CD14-positive monocyte (primary cell): ENCODE data around the gene UST. TPM values are rescaled to one million over a fixed set of nuclear protein-coding genes. Genes with fewer than 3 reads are reported as not detected.

ENCODE experiments used
- DNase-seq, 3 donors: peaks; one replicate each; pipeline ENCODE4 v3.0.0-alpha.2; 2011 to 2022
- H2AFZ ChIP-seq: 2 replicates; pipeline ENCODE4 v1.6.0; 2012; ENCODE audit warnings: mild to moderate bottlenecking, low read depth, low read length, inconsistent platforms; ENCODE audit not compliant: insufficient read depth, poor library complexity, severe bottlenecking
- H3K27ac ChIP-seq, 2 donors: 1 replicate in 1 of 2; 2 replicates in 1 of 2; pipeline ENCODE4 v1.5.1; 2012 to 2013; ENCODE audit warnings: low read length in 2 of 2, control low read depth in 1 of 2, inconsistent platforms in 1 of 2, low read depth in 1 of 2, mild to moderate bottlenecking in 1 of 2
- H3K27me3 ChIP-seq, 2 donors: one replicate each; pipeline versions ENCODE4 v1.6.0 to v1.6.1; 2011 to 2013; ENCODE audit warnings: low read length in 2 of 2; ENCODE audit not compliant: control insufficient read depth in 2 of 2, insufficient read depth in 2 of 2
- H3K36me3 ChIP-seq, 2 donors: replicated peaks in 1 of 2; 1 replicate in 1 of 2; 2 replicates in 1 of 2; pipeline versions ENCODE4 v1.5.1 to v1.6.1; 2012 to 2013; ENCODE audit warnings: low read length in 2 of 2, control low read depth in 1 of 2, inconsistent platforms in 1 of 2, mild to moderate bottlenecking in 1 of 2; ENCODE audit not compliant: insufficient read depth in 2 of 2, control insufficient read depth in 1 of 2
- H3K4me1 ChIP-seq, 2 donors: 1 replicate in 1 of 2; 2 replicates in 1 of 2; pipeline versions ENCODE4 v1.5.1 to v1.6.1; 2012 to 2013; ENCODE audit warnings: low read length in 2 of 2, control low read depth in 1 of 2, inconsistent platforms in 1 of 2, mild to moderate bottlenecking in 1 of 2, moderate library complexity in 1 of 2; ENCODE audit not compliant: insufficient read depth in 2 of 2, control insufficient read depth in 1 of 2
- H3K4me2 ChIP-seq: replicated peaks from 2 replicates; pipeline ENCODE3; 2012; ENCODE audit warnings: low read length, moderate library complexity, mild to moderate bottlenecking; ENCODE audit not compliant: poor library complexity, severe bottlenecking; ENCODE audit errors: extremely low read depth
- H3K4me3 ChIP-seq, 3 experiments: fragments of 200-600 bp in 1 of 3; sonication (generic) in 1 of 3; replicated peaks in 1 of 3; 1 replicate in 2 of 3; 2 replicates in 1 of 3; pipeline ENCODE4 v1.5.1; 2011 to 2013; ENCODE audit warnings: low read length in 3 of 3, mild to moderate bottlenecking in 3 of 3, control low read depth in 2 of 3, low read depth in 2 of 3, inconsistent platforms in 1 of 3, moderate library complexity in 1 of 3
- H3K79me2 ChIP-seq: 2 replicates; pipeline ENCODE4 v1.6.0; 2012; ENCODE audit warnings: mild to moderate bottlenecking, control low read depth, inconsistent platforms, low read length, moderate library complexity; ENCODE audit not compliant: insufficient read depth
- H3K9ac ChIP-seq: 2 replicates; pipeline ENCODE4 v1.6.0; 2017; ENCODE audit warnings: low read length, mild to moderate bottlenecking; ENCODE audit not compliant: insufficient read depth, poor library complexity, severe bottlenecking
- H3K9me3 ChIP-seq, 2 donors: replicated peaks in 1 of 2; 1 replicate in 1 of 2; 2 replicates in 1 of 2; pipeline versions ENCODE4 v1.5.1 to v1.6.1; 2012 to 2013; ENCODE audit warnings: low read length in 2 of 2, control low read depth in 1 of 2; ENCODE audit not compliant: control insufficient read depth in 1 of 2, insufficient read depth in 1 of 2
- H4K20me1 ChIP-seq: 2 replicates; pipeline ENCODE4 v1.6.0; 2012; ENCODE audit warnings: mild to moderate bottlenecking, low read length, control low read depth, moderate library complexity; ENCODE audit not compliant: insufficient read depth
- H3K27ac Mint-ChIP-seq, 7 donors: one replicate each; pipeline ENCODE4 v1.8.0; 2020; ENCODE audit warnings: mild to moderate bottlenecking in 7 of 7, mixed read lengths in 7 of 7, moderate library complexity in 6 of 7, inconsistent platforms in 2 of 7
- H3K27me3 Mint-ChIP-seq, 3 donors: one replicate each; pipeline ENCODE4 v1.8.0; 2021 to 2022; ENCODE audit warnings: low read depth in 3 of 3, mild to moderate bottlenecking in 3 of 3, mixed read lengths in 3 of 3, moderate library complexity in 3 of 3, inconsistent platforms in 1 of 3
- H3K36me3 Mint-ChIP-seq, 2 donors: one replicate each; pipeline ENCODE4 v1.8.0; 2020; ENCODE audit warnings: mixed read lengths in 2 of 2, inconsistent platforms in 1 of 2, mild to moderate bottlenecking in 1 of 2
- H3K4me1 Mint-ChIP-seq: one replicate; pipeline ENCODE4 v1.8.0; 2020; ENCODE audit warnings: mild to moderate bottlenecking, mixed read lengths
- H3K4me3 Mint-ChIP-seq, 2 donors: one replicate each; pipeline ENCODE4 v1.8.0; 2020; ENCODE audit warnings: mild to moderate bottlenecking in 2 of 2, mixed read lengths in 2 of 2, moderate library complexity in 1 of 2
- H3K9me3 Mint-ChIP-seq, 7 donors: one replicate each; pipeline ENCODE4 v1.8.0; 2020 to 2022; ENCODE audit warnings: mixed read lengths in 7 of 7, mild to moderate bottlenecking in 6 of 7, moderate library complexity in 6 of 7, inconsistent platforms in 2 of 7
- CTCF ChIP-seq: fragments of 200-600 bp; IDR thresholded peaks from one replicate; pipeline ENCODE4 v1.8.0; 2022; ENCODE audit warnings: antibody characterized with exemption, mild to moderate bottlenecking
- WGBS: methylation state at CpG from one replicate; pipeline ENCODE4 v1.1.5; 2013; ENCODE audit warnings: missing lambda C conversion rate; ENCODE audit not compliant: insufficient coverage; 5-methylcytosine and 5-hydroxymethylcytosine counted together
- intact Hi-C, 2 donors: fragments of 100-400 bp; cut with micrococcal nuclease; formaldehyde crosslinking; loops; one replicate each; pipeline versions ENCODE4 v1.15.0 to v1.15.1; 2023
- polyA plus RNA-seq, 3 donors: library from polyadenylated mRNA; depleted of rRNA in 1 of 3; unstranded in 2 of 3; stranded (reverse) in 1 of 3; fragments of 300-500 nt in 2 of 3; fragments of >200 nt in 1 of 3; fragmentation: Illumina TruSeq in 2 of 3; gene quantifications; 1 replicate in 2 of 3; 2 replicates in 1 of 3; pipeline ENCODE4 v1.2.3, GENCODE V29; 2012 to 2021

UST gene
- polyA plus RNA-seq, 3 donors = 0.33 to 0.53 (median 0.48) TPM

- Histone ChIP-seq H3K4me2 (no peak overlapping the region), H3K36me3 (no peaks in the 10 kb centered on the region), H4K20me1 (no peaks in the 10 kb centered on the region), H3K4me3 (no peak overlapping the region), H3K9ac (no peak overlapping the region), H2AFZ (no peak overlapping the region), H3K4me1 (peaks cover 0 to 8% of the 10 kb centered on the region in 2 donors), H3K27ac (no peak overlapping the region), H3K27me3 (no peaks in the 10 kb centered on the region), H3K9me3 (no peaks in the 10 kb centered on the region), H3K79me2 (no peaks in the 10 kb centered on the region)
- peaks cover 0 to 7% (median 6%) of the 10 kb centered on the region in 3 donors for H3K27me3 Mint-ChIP-seq
- 76% methylated on average over 2 of the region's 8 CpGs for WGBS
- no peak for TF ChIP-seq CTCF
- intact Hi-C loops = no loop called here
- H3K4me3 Mint-ChIP-seq = no peak overlapping the region
- no peaks in the 10 kb centered on the region for H3K9me3 Mint-ChIP-seq
- H3K4me1 Mint-ChIP-seq = peaks cover 11% of the 10 kb centered on the region
- no peak for DNase-seq
- H3K27ac Mint-ChIP-seq = no peak overlapping the region
- no peaks in the 10 kb centered on the region for H3K36me3 Mint-ChIP-seq
These were observed 307.8 kb downstream of the UST start for GRCh38 chr6:149054559-149055194.

GRCh38 chr6:149055195-149055899 is 308.5 kb downstream of the UST start:
- Mint-ChIP-seq H3K4me3 (no peak overlapping the region), H3K9me3 (no peaks in the 10 kb centered on the region), H3K27ac (no peak overlapping the region), H3K27me3 (peaks cover 2 to 10% (median 9%) of the 10 kb centered on the region in 3 donors), H3K4me1 (peaks cover 17% of the 10 kb centered on the region), H3K36me3 (no peaks in the 10 kb centered on the region)
- no peak overlapping the region for H3K4me2 ChIP-seq
- no peaks in the 10 kb centered on the region for H3K27me3 ChIP-seq
- no peaks in the 10 kb centered on the region for H3K36me3 ChIP-seq
- H3K9me3 ChIP-seq = no peaks in the 10 kb centered on the region
- no peaks in the 10 kb centered on the region for H3K79me2 ChIP-seq
- no peak overlapping the region for H3K9ac ChIP-seq
- no peak overlapping the region for H2AFZ ChIP-seq
- DNase-seq = no peak
- H4K20me1 ChIP-seq = no peaks in the 10 kb centered on the region
- no peak overlapping the region for H3K4me3 ChIP-seq
- H3K27ac ChIP-seq = no peak overlapping the region
- 79% methylated on average over 3 of the region's 5 CpGs for WGBS
- intact Hi-C loops = no loop called here
- no peak for TF ChIP-seq CTCF
- H3K4me1 ChIP-seq = peaks cover 4 to 15% of the 10 kb centered on the region in 2 donors
